ENCODE data around the gene GGT7. TPM values are rescaled to one million over a fixed set of nuclear protein-coding genes. Genes with fewer than 3 reads are reported as not detected.

The GGT7 gene
- polyA plus RNA-seq, 4 donors = 18.2 to 36.5 (median 21.8) TPM

- no peak for DNase-seq (ENCODE audit: low read depth in 4 of 4, low spot score in 3 of 4)
These were observed 74.3 kb downstream of the GGT7 start for GRCh38 chr20:34798328-34798727.

- no peak for DNase-seq (ENCODE audit: low read depth in 4 of 4, low spot score in 3 of 4)
These were observed 75.4 kb downstream of the GGT7 start for GRCh38 chr20:34797012-34797995.

Other genes with a start within 250 kb of the GGT7 start
- 10 to 100 TPM; 34.4 to 45.3 (median 42.0) TPM for gene PIGU, start 195.8 kb downstream of the GGT7 start, polyA plus RNA-seq (ENCODE audit: insufficient read length in 4 of 4)
- 10 to 100 TPM in 3 of 4 donors, 1 to 10 TPM in 1; 9.1 to 16.2 (median 11.7) TPM for gene TP53INP2, start 168.5 kb downstream of the GGT7 start, polyA plus RNA-seq (ENCODE audit: insufficient read length in 4 of 4)
- gene NCOA6, start 47.2 kb downstream of the GGT7 start, polyA plus RNA-seq (ENCODE audit: insufficient read length in 4 of 4) = 10 to 100 TPM; 41.5 to 54.6 (median 50.6) TPM
- gene ACSS2, start 3.8 kb upstream of the GGT7 start, polyA plus RNA-seq (ENCODE audit: insufficient read length in 4 of 4) = 10 to 100 TPM; 27.8 to 49.3 (median 36.2) TPM
- 10 to 100 TPM; 33.1 to 56.5 (median 52.9) TPM for gene GSS, start 83.0 kb upstream of the GGT7 start, polyA plus RNA-seq (ENCODE audit: insufficient read length in 4 of 4)
- 1 to 10 TPM in 2 of 4 donors, under 1 TPM in 2; 0.79 to 1.9 (median 1.3) TPM for gene MYH7B, start 83.0 kb upstream of the GGT7 start, polyA plus RNA-seq (ENCODE audit: insufficient read length in 4 of 4)
- 10 to 100 TPM; 65.7 to 71.0 (median 67.1) TPM for gene TRPC4AP, start 220.0 kb upstream of the GGT7 start, polyA plus RNA-seq (ENCODE audit: insufficient read length in 4 of 4)

Data from left renal pelvis (tissue), 4 donors.